Aorta (tissue), 5 donors: ENCODE measurements around the gene PPARG. TPM values are rescaled to one million over a fixed set of nuclear protein-coding genes. Genes with fewer than 3 reads are reported as not detected.
A peak's percentile ranks its signal among the peaks of the same experiment; 100 is the strongest.

Experiments
- ATAC-seq: fragments of 200-7000 bp; cut with Tn5 transposase; one replicate; pipeline ENCODE4 v1.9.1; 2022; ENCODE audit warnings: moderate library complexity; ENCODE audit not compliant: low FRiP score
- DNase-seq, 2 donors: peaks; one replicate each; pipeline ENCODE4 v3.0.0-alpha.2; 2020
- H3K27ac ChIP-seq, 2 donors: one replicate each; pipeline ENCODE4 v1.5.1; 2013; ENCODE audit warnings: low read length in 2 of 2, mild to moderate bottlenecking in 2 of 2, moderate library complexity in 2 of 2, control low read depth in 1 of 2, inconsistent platforms in 1 of 2, low read depth in 1 of 2
- H3K27me3 ChIP-seq, 2 donors: one replicate each; pipeline ENCODE4 v1.6.1; 2013; ENCODE audit warnings: control low read depth in 1 of 2, low read length in 1 of 2, mild to moderate bottlenecking in 1 of 2, moderate library complexity in 1 of 2; ENCODE audit not compliant: insufficient read depth in 2 of 2, control insufficient read depth in 1 of 2
- H3K36me3 ChIP-seq, 2 donors: one replicate each; pipeline ENCODE4 v1.6.1; 2013; ENCODE audit warnings: control low read depth in 1 of 2, low read length in 1 of 2, mild to moderate bottlenecking in 1 of 2; ENCODE audit not compliant: insufficient read depth in 2 of 2, control insufficient read depth in 1 of 2
- H3K4me1 ChIP-seq, 2 donors: one replicate each; pipeline ENCODE4 v1.6.1; 2013; ENCODE audit warnings: low read length in 2 of 2, control low read depth in 1 of 2, mild to moderate bottlenecking in 1 of 2, moderate library complexity in 1 of 2; ENCODE audit not compliant: insufficient read depth in 2 of 2, control insufficient read depth in 1 of 2
- H3K4me3 ChIP-seq, 2 donors: one replicate each; pipeline ENCODE4 v1.5.1; 2013; ENCODE audit warnings: low read length in 2 of 2, control low read depth in 1 of 2, mild to moderate bottlenecking in 1 of 2
- H3K9me3 ChIP-seq: one replicate; pipeline ENCODE4 v1.6.1; 2013; ENCODE audit warnings: mild to moderate bottlenecking, low read length; ENCODE audit not compliant: control insufficient read depth
- WGBS, 2 donors: extraction: QIAGEN DNeasy Blood & Tissue Kit; methylation state at CpG; one replicate each; pipeline ENCODE4 v1.1.7; 2013; 5-methylcytosine and 5-hydroxymethylcytosine counted together
- intact Hi-C, 2 donors: fragments of 100-400 bp; cut with DNase I; formaldehyde crosslinking; loops; one replicate each; pipeline versions ENCODE4 v1.14.2 to v1.15.0; 2022
- polyA plus RNA-seq, 2 donors: library from polyadenylated mRNA; stranded (reverse); fragments of 200-250 nt; gene quantifications; one replicate each; pipeline ENCODE4 v1.2.3, GENCODE V29; 2013
- total RNA-seq, 2 donors: library from RNA; stranded (reverse); fragmentation: NEBNext Ultra II Directional; extraction: Animal tissue kit (Norgen Biotek cat#: 25700); gene quantifications; one replicate each; pipeline ENCODE4 v1.2.1, GENCODE V29; 2021
- donor health status: healthy with polysubstance abuse.
- donor health status: Bipolar disorder and iron deficiency.
- donor health status: DM: no; HTN: no; CAD: no.
- donor health status: DM: no; HTN: no; CAD: no.
- donor health status: DM: yes; HTN: yes; CAD: no.

Gene PPARG
- total and polyA plus RNA-seq, 4 donors = 5.1 to 21.0 (median 17.5) TPM

DNA sequence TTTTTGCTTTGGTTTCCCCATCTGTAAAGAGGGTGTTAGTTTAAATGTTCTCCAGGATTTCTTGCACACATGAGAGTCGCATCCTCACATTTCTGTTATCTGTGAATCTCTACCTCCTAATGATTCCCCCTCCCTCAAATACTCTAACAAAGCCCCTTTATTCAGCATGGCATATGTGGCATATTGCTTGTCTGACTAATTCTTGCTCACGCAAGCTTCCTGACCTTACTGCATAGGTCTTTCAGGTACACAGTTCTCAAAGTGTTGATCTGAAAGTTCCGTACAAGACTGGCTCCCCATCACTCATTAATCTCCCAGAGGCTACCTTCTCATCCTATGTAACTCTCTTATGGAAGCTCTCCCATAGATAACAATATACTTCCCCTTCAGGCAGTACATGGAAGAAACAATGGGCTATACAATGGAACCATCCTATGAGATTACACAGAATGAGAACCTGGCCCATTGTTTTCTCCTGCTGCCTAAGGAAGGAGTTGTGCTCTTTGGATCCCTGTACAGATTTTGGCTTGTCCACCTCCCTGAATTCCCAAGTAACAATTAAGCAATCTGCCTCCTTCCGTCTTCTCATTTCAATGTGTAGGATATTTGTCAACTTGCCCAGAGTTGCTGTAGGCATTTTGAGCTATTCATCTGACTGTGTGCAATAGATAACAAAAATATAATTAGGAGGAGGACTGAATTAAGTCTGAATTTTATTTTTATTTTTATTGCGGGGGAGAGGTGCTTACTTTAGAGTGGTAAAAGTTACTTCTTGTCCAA, 51.0 kb downstream of the PPARG start:
- intact Hi-C loops = no loop called here
- 88 to 91% methylated on average over 5 of the region's 5 CpGs for WGBS, 2 donors
- Histone ChIP-seq H3K4me3 (no peak overlapping the region), H3K27ac (no peak overlapping the region), H3K9me3 (no peaks in the 10 kb centered on the region), H3K36me3 (no peaks in the 10 kb centered on the region), H3K27me3 (no peaks in the 10 kb centered on the region), H3K4me1 (no peaks in the 10 kb centered on the region)
- ATAC-seq = no peak
- DNase-seq = no peak

DNA sequence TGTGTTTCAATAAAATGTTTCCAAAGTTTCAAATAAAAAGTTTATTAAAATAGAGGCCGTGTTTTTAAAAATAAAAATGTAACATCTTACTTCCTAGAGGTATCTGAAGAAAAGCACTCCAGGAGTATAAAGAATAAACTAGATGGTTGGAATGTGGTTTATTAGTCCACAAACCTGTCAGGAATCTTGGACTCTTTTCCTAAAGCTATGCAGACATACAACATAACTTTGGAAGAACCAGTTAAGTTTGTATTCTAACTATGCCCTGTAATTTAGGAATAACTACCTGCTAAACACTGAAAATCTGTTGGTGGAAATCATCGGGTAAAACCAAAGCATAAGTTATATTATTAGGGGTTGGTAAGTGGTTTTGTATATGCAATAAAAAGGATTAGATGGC, 51.6 kb downstream of the PPARG start:
- no peaks in the 10 kb centered on the region for H3K9me3 ChIP-seq
- no peaks in the 10 kb centered on the region for H3K4me1 ChIP-seq
- no peak for ATAC-seq
- no peak for DNase-seq
- WGBS, 2 donors = 85 to 86% methylated on average over 2 of the region's 2 CpGs
- no peaks in the 10 kb centered on the region for H3K36me3 ChIP-seq
- no peak overlapping the region for H3K27ac ChIP-seq
- intact Hi-C loops = no loop called here
- H3K27me3 ChIP-seq = no peaks in the 10 kb centered on the region
- H3K4me3 ChIP-seq = no peak overlapping the region

DNA sequence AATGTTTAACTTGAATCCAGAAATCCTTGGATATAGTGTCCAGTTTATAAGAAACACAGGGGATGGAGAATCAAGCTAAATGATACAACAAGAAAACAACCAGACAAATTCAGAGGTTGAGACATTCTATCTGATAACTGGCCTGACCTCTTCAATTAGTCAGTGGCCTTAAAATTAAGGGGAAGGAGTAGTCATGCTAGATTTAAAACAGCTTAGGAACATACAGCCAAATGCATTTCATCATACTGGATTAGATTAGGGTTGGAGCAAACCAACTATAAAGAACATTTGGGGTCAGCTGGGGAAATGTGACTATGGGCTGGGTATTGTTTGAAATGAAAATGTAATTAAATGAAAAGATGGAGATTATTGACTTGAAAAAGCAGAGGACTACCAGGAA, 53.3 kb downstream of the PPARG start:
- Histone ChIP-seq H3K4me1 (no peaks in the 10 kb centered on the region), H3K4me3 (no peak overlapping the region), H3K27me3 (no peaks in the 10 kb centered on the region), H3K27ac (no peak overlapping the region), H3K36me3 (no peaks in the 10 kb centered on the region), H3K9me3 (no peaks in the 10 kb centered on the region)
- intact Hi-C loops = no loop called here
- no peak for DNase-seq
- no peak for ATAC-seq

DNA sequence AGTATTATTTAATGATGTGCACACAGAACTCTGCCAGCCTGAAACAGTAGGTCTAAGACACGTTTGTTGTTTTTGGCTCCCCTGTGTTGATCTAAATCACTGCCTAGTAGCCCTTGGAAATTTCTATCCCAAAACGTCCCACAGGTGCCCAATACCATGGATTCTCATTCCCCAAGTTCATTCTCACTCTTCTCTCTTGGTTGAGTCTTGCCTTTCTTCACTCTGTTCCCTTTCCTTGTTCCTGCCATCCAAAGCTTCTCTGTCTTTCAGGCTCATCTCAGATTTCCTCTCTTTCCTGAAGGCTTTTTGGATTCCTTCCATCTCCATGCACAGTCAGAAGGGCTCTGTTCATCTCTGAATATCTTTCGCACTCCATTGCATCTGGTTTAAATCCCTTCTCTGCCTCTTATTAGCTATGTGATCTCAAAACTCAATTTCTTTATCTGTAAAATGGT, 54.2 kb downstream of the PPARG start:
- 40 to 45% methylated on average over 3 of the region's 3 CpGs for WGBS, 2 donors
- ATAC-seq = no peak
- H3K9me3 ChIP-seq = no peaks in the 10 kb centered on the region

DNA sequence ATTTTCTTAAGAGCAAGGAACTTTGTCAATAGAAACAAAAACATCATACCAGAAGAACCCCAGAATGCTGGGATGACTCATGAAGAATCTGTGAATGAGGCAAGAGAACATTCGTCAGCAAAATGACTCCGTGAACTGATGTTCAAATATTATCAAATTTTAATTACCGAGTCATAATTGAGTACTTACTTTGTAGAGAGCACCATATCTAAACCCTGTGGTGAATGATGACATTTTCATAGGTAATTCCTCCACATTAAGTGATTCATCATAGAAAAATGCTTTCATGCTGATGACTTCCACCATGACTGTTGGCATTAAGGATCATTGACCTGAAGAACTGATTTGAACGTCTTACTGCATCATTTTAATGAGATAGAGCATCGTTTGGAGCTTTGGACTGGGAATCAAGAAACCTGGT, 56.3 kb downstream of the PPARG start:
- Histone ChIP-seq H3K27me3 (no peaks in the 10 kb centered on the region), H3K4me3 (no peak overlapping the region), H3K36me3 (no peaks in the 10 kb centered on the region), H3K4me1 (no peaks in the 10 kb centered on the region), H3K27ac (no peak overlapping the region), H3K9me3 (no peaks in the 10 kb centered on the region)
- intact Hi-C loops = no loop called here
- no peak for ATAC-seq
- no peak for DNase-seq
- WGBS, 2 donors = 85 to 86% methylated on average over 5 of the region's 5 CpGs

More for the DNA sequence above, 54.2 kb downstream of the PPARG start:
- Histone ChIP-seq H3K27ac (no peak overlapping the region), H3K36me3 (no peaks in the 10 kb centered on the region), H3K4me3 (no peak overlapping the region), H3K27me3 (no peaks in the 10 kb centered on the region), H3K4me1 (no peaks in the 10 kb centered on the region)
- DNase-seq = no peak
- intact Hi-C loops = no loop called here

DNA sequence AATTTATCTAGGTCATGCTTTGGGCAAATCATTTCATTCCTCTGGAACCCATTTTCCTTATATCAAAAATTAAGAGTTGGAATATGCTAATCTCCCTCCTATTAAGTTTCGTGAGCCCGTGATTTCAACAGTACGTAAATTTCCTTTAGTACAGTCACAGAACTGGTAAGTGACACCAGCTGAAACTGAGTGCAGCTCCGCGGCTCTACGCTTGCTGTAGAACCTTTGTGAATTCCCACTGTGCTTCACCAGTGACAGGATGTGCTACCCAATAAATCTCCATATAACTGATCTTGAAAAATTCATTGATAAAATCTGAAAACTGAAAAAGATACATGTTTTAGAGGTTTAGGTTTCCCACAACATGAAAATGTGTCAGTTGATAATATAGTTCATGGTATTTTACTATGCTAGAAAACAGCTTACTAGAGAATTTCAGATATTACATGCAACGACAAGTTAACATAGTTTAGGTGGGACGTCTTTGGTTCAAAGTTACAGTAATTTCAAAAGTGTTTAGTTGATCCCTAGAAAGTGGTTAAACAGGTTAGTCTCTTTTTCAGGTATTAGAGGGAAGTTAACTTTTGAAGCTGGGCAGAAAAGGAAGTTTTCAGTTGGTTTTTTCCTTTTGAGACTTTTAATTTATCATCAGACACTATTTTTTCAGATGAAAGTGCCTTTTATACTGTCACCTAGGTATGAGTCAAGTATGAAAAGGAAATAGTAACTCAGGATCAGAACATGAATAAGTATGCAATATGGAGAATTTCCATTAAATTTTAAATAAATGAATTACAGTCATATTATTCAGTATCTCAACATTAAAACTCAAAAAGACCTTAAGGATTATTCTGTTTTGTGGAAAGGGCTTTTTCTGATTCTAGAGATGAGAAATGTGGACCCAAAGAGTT, 57.0 kb downstream of the PPARG start:
- H3K27ac ChIP-seq = no peak overlapping the region
- intact Hi-C loops = no loop called here
- H3K36me3 ChIP-seq = no peaks in the 10 kb centered on the region
- H3K27me3 ChIP-seq = no peaks in the 10 kb centered on the region
- WGBS, 2 donors = 75 to 76% methylated on average over 8 of the region's 8 CpGs
- no peak overlapping the region for H3K4me3 ChIP-seq
- DNase-seq (no peak), ATAC-seq (no peak)
- no peaks in the 10 kb centered on the region for H3K4me1 ChIP-seq
- no peaks in the 10 kb centered on the region for H3K9me3 ChIP-seq

DNA sequence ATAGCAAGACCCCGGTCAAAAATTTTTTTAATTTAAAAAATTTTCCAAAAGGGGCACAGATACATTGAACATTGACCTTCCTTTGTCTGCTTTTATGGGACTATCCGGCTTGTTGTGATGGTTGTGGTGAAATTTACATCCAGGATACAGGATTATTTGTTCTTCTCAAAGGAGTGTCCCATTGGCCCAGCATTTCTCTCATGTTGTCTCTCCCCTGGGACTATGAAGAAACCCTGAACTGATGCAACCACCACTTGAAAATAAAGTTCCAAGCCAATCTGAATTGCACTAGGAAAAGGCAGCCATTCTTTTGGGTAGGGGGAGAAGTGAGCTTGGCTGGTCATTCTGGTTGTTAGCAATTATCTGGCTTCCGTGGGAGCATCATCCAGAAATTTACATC, 58.4 kb downstream of the PPARG start:
- Histone ChIP-seq H3K27ac (no peak overlapping the region), H3K9me3 (no peaks in the 10 kb centered on the region), H3K27me3 (no peaks in the 10 kb centered on the region), H3K4me3 (no peak overlapping the region), H3K4me1 (no peaks in the 10 kb centered on the region), H3K36me3 (no peaks in the 10 kb centered on the region)
- ATAC-seq (no peak), DNase-seq (no peak)
- intact Hi-C loops = no loop called here
- 92 to 96% methylated on average over 3 of the region's 3 CpGs for WGBS, 2 donors

DNA sequence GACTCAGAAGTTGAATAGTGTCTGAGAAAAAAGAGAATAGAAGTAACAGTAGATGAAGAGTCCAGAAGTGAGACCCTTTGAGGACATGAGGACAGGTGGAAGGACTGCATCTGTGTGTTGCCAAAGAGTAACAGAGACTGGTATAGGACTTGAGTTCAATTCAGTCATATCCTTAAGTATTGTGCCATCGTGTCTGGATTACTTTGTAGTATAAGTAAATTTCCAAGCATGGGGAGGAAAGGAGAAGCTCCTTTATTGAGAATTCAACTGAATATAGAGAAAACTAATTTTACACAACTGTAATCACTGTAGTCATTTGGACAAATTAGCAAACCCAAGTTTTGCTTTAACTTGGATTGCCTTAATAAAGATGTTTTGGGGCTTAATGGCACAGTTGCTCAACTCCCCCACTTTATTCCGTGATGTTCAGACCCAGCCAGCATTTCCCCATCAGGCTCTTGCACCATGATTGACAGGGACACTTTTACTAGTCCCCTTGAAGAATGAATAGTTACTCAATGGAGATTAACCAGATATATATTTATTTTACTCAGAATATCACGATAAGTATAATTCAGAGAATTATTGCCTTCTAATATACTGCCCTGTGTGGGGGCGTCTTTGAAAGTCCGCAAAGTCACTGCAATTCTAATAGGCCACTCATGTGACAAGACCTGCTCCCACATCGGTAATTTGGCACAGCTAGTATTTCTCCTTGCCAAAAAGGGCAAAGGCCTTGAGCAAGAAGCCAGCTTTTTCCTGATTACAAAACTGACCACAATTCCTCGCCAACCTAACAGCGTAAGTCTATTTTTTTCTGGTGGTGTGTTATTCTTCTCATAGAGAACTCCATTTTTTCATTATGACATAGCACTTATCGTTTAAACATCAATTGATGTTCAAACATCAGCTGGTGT, 61.3 kb downstream of the PPARG start:
- no peaks in the 10 kb centered on the region for H3K36me3 ChIP-seq
- ATAC-seq = peak; percentile 59
- H3K9me3 ChIP-seq = no peaks in the 10 kb centered on the region
- H3K27ac ChIP-seq = no peak overlapping the region
- H3K4me3 ChIP-seq = no peak overlapping the region
- no peaks in the 10 kb centered on the region for H3K27me3 ChIP-seq
- no peak for DNase-seq
- intact Hi-C loops = no loop called here
- H3K4me1 ChIP-seq = no peaks in the 10 kb centered on the region
- WGBS, 2 donors = 52 to 55% methylated on average over 9 of the region's 9 CpGs
